HG03558 (cell line): ENCODE measurements around the gene AJAP1.

ENCODE experiments used
- ATAC-seq: cut with Tn5 transposase; IDR thresholded peaks from one replicate; pipeline ENCODE4 v1.9.1; 2021; ENCODE audit warnings: moderate number of reproducible peaks; ENCODE audit not compliant: unreplicated experiment; ENCODE audit errors: extremely low read depth

AJAP1 gene

GRCh38 chr1:4696753-4697152 is 42.3 kb downstream of the AJAP1 start:
- ATAC-seq: no peak

- ATAC-seq: no peak
These were observed 43.4 kb downstream of the AJAP1 start for GRCh38 chr1:4697801-4698200.

- ATAC-seq: no peak
These were observed 44.5 kb downstream of the AJAP1 start for GRCh38 chr1:4698911-4699310.

- no peak for ATAC-seq
These were observed 45.2 kb downstream of the AJAP1 start for GRCh38 chr1:4699376-4700301.

- ATAC-seq: no peak
These were observed 46.4 kb downstream of the AJAP1 start for GRCh38 chr1:4700801-4701200.

- ATAC-seq: no peak
These were observed 46.9 kb downstream of the AJAP1 start for GRCh38 chr1:4701276-4701675.

GRCh38 chr1:4702464-4702863 is 48.1 kb downstream of the AJAP1 start:
- no peak for ATAC-seq

- no peak for ATAC-seq
These were observed 48.5 kb downstream of the AJAP1 start for GRCh38 chr1:4702932-4703331.

- ATAC-seq: no peak
These were observed 49.2 kb downstream of the AJAP1 start for GRCh38 chr1:4703646-4704045.

GRCh38 chr1:4708840-4709507 is 54.6 kb downstream of the AJAP1 start:
- ATAC-seq: no peak

GRCh38 chr1:4709641-4710040 is 55.2 kb downstream of the AJAP1 start:
- no peak for ATAC-seq

GRCh38 chr1:4710592-4711415 is 56.4 kb downstream of the AJAP1 start:
- no peak for ATAC-seq

GRCh38 chr1:4711416-4712275 is 57.2 kb downstream of the AJAP1 start:
- no peak for ATAC-seq

GRCh38 chr1:4713669-4714068 is 59.3 kb downstream of the AJAP1 start:
- no peak for ATAC-seq

- no peak for ATAC-seq
These were observed 62.0 kb downstream of the AJAP1 start for GRCh38 chr1:4716406-4716805.

GRCh38 chr1:4718071-4718470 is 63.7 kb downstream of the AJAP1 start:
- ATAC-seq: no peak

- no peak for ATAC-seq
These were observed 68.7 kb downstream of the AJAP1 start for GRCh38 chr1:4723106-4723505.

- no peak for ATAC-seq
These were observed 69.6 kb downstream of the AJAP1 start for GRCh38 chr1:4724001-4724400.

- ATAC-seq: no peak
These were observed 70.4 kb downstream of the AJAP1 start for GRCh38 chr1:4724695-4725250.

GRCh38 chr1:4725416-4725815 is 71.0 kb downstream of the AJAP1 start:
- no peak for ATAC-seq
